GM15510 (cell line): Measurements from ENCODE around the gene FTL.
A peak's percentile ranks its signal among the peaks of the same experiment; 100 is the strongest.

ENCODE experiments used
- POLR2A ChIP-seq: IDR thresholded peaks from 3 replicates; pipeline ENCODE4 v1.6.1; 2011; ENCODE audit warnings: borderline replicate concordance; ENCODE audit not compliant: insufficient read length; ENCODE audit errors: extremely low read depth

FTL gene

DNA sequence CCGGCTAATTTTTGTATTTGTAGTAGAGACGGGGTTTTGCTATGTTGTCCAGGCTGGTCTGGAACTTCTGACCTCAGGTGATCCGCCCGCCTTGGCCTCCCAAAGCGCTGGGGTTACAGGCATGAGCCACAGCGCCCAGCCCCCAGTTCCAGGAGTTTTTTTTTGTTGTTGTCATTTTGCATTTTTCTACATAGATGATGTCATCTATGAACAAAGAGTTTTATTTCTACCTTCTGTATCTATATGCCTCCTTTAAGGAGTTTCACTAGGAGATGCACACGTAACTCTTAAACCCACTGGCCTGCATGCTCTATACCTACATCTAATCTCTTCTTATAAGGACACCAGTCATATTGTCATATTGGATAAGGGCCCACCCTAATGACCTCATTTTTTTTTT is 26.9 kb upstream of the FTL start:
- TF ChIP-seq POLR2A: no peak

DNA sequence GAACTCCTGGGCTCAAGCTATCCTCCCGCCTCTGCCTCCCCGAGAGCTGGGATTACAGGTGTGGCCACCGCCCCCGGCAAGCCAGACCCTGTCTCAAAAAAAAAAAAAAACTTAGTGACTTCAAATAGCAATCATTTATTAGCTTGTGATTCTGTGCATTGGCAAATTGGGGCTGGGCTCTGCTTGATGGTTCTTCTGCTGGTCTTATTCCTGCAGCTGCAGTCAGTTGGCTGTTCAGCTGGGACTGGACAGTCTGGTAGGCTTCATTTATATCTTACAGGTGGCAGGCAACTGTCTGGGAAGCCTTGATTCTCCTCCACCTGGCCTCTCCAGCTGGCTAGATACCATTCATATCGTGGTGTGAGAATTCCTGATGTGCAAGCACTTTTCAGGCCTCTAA is 24.2 kb upstream of the FTL start:
- no peak for TF ChIP-seq POLR2A

DNA sequence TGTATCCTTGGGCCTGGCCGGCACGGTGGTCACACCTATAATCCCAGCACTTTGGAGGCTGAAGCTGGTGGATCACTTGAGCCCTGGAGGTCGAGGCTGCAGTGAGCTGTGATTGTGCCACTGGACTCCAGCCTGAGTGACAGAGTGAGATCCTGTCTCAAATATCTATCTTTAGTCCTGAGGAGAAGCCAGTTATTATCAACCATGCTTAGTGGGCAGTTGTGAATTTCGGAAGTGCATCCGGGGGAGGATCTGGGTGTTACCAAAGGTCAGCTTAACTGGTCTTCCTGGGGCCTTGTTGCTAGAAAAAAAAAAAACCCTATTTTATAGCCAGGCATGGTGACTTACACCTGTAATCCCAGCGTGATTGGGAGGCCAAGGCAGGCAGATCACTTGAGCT is 22.0 kb upstream of the FTL start:
- TF ChIP-seq POLR2A: no peak

DNA sequence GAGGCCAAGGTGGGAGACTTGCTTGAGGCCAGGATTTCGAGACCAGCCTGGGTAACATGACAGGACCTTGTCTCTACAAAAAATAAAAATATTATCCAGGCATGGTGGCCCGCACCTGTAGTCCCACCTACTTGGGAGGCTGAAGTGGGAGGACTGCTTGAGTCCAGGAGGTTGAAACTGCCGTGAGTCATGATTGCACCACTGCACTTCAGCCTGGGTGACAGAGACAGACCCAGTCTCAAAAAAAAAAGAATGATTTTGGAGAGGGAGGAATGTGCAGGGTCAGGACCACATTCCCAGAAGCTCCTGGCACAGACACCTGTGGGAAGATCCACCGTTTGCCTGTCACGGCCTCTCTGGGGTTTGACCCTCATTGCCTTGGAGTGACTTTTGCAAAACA is 19.7 kb upstream of the FTL start:
- no peak for TF ChIP-seq POLR2A

DNA sequence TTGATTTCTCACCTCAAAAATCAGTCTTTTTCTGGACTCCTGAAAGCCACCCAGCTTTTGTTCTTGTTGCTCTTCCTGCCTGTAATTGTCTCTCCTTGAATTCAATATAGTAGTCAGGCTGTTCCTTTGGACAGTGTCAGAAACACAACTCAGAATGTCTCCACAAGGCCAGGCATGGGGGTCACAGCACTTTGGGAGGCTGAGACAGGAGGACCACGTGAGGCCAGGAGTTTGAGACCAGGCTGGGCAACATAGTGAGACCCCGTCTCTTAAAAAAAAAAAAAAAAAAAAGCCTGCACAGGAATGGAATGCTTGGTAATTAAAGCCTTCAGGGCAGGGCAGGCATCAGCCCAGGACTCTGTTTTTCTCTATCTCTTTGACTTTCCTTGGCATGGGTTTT is 19.3 kb upstream of the FTL start:
- TF ChIP-seq POLR2A: no peak

DNA sequence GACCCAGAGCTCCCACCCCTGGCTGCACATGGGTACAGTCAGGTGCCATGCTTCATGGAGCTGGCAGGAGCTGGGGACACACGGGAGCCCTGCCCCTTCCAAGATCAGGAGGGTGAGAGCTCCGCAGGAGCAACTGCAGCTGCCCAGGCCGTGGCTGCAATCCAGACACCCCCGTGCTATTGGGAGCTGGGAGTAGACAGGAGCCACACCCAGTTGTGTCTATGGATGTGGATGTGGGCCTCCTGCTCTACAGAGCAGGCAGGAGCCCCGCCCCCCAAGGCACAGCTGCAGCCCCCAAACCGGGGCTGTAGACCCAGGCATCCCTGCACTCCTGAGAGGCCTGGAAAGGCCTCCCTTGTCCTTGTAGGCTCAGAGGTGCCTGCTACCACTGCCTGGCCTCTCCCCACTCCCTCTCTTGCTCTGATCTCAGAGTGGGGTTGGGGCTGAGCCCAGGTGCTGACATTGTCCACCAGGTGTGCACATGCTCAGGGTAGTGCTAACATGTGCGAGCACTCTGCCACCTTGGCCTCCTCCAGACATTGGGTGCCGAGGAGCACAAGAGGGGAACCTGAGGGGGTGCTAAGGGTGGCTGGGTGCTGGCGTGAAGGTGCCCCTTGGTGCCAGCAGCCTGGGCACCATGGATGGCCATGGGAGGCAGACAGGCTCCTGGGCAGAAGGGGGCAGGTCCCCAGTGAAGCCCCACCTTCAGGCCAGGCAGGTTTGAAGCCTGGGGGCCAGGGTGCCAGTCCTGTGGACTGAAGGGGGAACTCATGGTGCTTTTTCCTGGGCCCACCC is 18.4 kb upstream of the FTL start:
- no peak for TF ChIP-seq POLR2A

DNA sequence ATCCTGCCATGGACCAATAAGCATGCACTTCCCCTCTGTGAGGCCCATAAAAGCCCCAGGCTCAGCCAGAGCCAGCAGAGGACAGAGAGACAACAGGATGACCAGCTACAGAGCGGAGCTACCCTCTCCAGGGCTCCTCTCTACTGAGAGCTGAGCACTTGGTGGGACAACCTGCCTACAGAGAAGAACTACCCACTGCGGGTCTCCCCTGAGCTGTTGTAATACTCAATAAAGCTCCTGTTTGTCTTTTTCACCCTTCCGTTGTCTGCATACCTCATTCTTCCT is 17.9 kb upstream of the FTL start:
- TF ChIP-seq POLR2A: no peak

DNA sequence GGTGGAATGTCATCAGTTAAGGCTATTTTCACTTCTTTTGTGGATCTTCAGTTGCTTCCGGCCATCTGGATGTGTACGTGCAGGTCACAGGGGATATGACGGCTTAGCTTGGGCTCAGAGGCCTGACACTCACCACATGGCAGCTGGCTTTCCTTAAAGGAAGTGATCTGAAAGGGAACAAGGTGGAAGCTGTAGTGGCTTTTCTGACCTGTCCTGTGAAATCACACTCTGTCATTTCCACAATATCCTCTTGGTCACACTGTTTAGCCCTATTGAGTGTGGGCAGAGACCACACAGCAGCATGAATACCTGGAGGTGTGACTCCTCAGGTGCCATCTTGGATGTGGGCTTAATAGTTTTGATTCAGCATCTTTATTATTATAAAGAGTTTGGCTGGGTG is 14.9 kb upstream of the FTL start:
- TF ChIP-seq POLR2A: no peak

DNA sequence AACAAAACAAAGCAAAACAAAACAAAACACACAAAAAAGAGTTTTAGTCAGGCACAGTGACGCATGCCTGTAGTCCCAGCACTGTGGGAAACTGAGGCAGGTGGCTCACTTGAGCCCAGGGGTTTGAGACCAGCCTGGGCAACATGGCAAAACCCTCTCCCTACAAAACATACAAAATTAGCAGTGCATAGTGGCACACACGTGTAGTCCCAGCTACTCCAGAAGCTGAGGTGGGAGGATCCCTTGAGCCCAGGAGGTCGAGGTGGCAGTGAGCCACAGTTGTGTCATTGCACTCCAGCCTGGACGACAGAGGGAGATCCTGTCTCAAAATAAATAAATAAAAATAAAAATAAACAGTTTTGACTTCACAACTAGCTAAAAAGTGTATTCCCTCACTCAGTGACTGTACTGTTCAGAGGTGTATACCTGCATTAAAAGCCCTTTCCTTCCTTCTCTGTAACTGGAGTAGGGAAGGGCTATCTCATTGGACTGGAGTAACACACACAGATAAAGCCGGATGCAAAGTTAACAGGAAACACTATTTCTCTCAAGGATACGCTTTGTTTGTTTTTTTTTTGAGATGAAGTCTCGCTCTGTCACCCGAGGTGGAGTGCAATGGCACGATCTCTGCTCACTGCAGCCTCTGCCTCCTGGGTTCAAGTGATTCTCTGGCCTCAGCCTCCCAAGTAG is 14.1 kb upstream of the FTL start:
- no peak for TF ChIP-seq POLR2A

DNA sequence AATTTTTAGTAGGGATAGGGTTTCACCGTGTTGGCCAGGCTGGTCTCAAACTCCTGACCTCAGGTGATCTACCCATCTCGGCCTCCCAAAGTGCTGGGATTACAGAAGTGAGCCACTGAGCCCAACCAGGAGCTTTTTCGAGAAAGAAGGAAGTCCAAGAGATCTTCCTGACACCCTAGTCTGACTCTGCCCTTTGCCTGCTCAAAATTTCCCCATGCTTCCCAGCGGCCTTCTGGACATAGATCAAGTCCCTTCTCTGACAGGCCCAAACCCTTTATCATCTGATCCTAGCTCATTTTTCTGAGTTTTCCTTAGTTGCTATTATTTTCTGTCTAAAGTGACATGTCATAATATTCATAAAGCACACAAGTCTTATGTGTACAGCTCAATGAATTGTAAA is 12.0 kb upstream of the FTL start:
- no peak for TF ChIP-seq POLR2A

DNA sequence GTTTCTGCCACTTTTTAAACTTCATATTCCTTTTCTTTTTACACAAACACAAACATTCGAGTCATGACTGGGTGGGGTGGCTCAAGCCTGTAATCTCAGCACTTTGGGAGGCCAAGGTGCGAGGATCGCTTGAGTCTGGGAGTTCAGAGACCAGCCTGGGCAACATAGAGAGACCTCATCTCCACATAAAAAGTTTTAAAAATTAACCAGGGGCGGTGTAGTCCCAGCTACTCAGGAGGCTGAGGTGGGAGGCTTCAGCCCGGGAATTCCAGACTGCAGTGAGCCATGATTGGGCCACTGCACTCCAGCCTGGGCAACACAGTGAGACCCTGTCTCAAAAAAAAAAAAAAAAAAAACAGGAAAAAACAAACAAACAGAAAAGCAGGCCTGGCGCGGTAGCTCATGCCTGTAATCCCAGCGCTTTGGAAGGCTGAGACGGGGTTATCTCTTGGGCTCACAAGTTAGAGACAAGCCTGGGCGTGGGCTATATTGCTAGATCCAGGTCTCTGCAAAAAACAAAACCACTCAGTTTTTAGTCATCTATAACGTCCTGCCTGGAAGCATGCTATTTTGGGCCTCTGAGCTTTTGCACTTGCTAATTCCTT is 11.0 kb upstream of the FTL start:
- TF ChIP-seq POLR2A: no peak

DNA sequence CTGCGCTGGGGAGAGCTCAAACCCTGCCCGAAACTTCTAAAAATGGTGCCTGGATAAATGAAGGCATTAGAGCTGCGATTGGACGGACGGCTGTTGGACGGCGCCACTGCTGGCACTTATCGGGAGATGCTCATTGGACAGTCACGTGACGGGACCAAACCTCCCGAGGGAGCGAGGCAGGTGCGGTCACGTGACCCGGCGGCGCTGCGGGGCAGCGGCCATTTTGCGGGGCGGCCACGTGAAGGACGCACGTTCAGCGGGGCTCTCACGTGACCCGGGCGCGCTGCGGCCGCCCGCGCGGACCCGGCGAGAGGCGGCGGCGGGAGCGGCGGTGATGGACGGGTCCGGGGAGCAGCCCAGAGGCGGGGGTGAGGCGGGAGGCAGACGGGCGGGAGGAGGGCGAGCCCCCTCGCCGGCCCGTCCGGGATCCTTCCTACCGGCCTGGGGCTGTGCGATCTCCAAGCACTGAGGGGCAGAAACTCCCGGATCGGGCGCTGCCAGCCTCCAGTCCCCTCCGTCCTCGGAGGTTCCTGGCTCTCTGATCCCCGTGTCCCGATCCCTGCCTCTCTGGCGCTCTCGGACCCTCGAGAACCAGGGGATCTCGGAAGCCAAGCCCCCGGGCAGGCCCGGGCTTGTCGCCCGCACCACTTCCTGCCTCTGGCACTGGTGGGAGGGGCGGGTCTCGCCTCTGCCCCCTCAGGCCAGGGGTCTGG is 10.4 kb upstream of the FTL start, which contains the start of gene BAX:
Gene BAX (plus strand): TSS at position 281 of the 713 bp plus-strand sequence. CDS start 54 bp downstream, at position 335.
- TF ChIP-seq POLR2A: peak; percentile 77

DNA sequence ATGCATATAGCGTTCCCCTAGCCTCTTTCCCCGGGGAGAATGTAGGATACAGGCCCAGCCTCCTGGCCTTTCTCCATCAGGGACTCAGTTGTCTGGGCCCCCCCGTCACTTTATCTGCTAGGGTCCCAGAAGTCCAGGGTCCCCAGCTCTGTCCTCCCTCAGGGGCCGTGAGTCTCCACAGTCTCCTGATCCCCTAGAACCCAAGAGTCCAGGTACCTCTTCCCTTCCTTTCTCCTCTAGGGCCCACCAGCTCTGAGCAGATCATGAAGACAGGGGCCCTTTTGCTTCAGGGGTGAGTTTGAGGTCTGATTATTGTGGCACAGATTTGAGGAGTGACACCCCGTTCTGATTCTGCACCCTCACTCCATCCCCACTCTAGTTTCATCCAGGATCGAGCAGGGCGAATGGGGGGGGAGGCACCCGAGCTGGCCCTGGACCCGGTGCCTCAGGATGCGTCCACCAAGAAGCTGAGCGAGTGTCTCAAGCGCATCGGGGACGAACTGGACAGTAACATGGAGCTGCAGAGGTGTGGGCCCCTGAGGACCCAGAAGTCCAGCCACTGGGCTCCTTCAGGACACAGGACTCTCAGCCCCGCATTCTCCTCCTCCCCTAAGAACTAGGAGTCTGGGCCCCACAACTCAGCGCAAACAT is 9.7 kb upstream of the FTL start:
- no peak for TF ChIP-seq POLR2A

DNA sequence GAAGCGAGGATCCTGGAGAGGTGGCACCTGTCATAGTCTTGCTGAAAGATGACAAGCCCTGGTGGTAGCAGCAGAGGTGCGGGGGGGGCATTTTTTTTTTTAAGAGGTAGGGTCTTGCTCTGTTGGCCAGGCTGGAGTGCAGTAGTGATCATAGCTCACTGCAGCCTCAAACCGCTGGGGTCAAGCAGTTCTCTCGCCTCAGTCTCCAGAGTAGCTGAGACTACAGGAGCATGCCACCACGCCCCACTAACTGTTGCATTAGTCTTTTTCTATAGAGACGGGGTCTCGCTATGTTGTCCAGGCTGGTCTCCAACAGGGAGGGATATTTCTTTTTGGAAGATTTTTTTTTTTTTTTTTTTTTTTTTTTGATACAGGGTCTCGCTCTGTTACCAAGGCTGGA is 7.1 kb upstream of the FTL start:
- TF ChIP-seq POLR2A: no peak
